ENCODE data around the gene PLAC8. TPM values are rescaled to one million over a fixed set of nuclear protein-coding genes. Genes with fewer than 3 reads are reported as not detected.
"Not testable (repeated sequence)": the region's sequence is repeated elsewhere in the genome, so short reads cannot be mapped to it uniquely, and the experiment has no call there.

PLAC8 gene
- total RNA-seq, 2 experiments from 2014 or later = not detected

DNA sequence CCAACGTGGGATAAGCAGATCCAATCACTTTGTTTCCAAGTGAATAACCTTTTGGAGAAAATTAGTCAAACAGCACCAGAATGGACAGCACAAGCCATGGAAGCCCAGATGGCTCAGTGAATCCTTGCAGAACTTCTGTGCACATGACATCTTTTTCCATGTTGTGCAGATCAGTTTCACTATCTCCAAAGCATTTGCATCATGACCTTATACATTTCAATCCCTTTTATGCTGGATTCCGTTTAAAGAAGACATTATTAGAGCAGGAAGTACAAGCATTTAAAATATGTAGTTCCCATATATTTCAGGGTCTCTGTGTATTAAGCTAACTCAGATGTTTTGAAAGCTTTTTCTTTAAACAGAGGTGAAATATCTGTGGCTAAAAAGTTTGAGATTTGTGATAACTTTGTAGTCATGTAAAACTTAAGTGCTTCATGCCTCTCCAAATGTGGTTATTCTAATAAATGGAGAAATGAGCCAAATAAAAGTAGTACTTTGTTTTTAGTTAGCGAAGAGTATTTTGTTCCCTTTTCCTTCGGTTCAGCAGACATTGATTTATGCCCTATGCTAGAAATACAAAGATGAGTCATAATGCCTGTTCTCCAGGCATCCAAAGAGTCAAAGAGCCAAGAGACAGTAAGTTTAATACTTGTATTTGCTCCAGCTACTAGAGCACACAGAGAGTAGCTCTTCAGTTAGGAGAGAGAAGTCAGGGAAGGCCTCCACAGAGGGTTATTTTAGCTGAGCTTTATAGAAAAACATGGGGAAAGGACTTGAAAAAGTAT lies 39.0 kb downstream of the PLAC8 start:
- POLR2A ChIA-PET = interaction anchor here (0.6 to 1.5 kb wide), 8 partner anchors 11 to 201 kb away, joined by 3 to 6 read pairs (median 4); partner anchors contain the start of gene COPS4
- TSS peak; percentile 64 for BruUV-seq (replicated peaks)
- no peak overlapping the region for H2AFZ ChIP-seq (ENCODE audit: low read length)
- TF ChIP-seq, protein P1, sequence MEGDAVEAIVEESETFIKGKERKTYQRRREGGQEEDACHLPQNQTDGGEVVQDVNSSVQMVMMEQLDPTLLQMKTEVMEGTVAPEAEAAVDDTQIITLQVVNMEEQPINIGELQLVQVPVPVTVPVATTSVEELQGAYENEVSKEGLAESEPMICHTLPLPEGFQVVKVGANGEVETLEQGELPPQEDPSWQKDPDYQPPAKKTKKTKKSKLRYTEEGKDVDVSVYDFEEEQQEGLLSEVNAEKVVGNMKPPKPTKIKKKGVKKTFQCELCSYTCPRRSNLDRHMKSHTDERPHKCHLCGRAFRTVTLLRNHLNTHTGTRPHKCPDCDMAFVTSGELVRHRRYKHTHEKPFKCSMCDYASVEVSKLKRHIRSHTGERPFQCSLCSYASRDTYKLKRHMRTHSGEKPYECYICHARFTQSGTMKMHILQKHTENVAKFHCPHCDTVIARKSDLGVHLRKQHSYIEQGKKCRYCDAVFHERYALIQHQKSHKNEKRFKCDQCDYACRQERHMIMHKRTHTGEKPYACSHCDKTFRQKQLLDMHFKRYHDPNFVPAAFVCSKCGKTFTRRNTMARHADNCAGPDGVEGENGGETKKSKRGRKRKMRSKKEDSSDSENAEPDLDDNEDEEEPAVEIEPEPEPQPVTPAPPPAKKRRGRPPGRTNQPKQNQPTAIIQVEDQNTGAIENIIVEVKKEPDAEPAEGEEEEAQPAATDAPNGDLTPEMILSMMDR (conservative IDR thresholded peaks at IDR 0.05; ENCODE audit: low read length) = no peak
- H3K9me3 ChIP-seq (ENCODE audit: low read length) = no peaks in the 10 kb centered on the region
- CTCF ChIA-PET (ENCODE audit: unreplicated experiment) = interaction anchor here (0.8 to 0.9 kb wide), 2 partner anchors 17 to 185 kb away, joined by 3 to 5 read pairs; no protein-coding TSS in a partner anchor
- no peak for DNase-seq (ENCODE audit: low spot score)
- no peaks in the 10 kb centered on the region for H3K9me2 ChIP-seq (ENCODE audit: insufficient read depth, low read length)
- H3K4me1 ChIP-seq (ENCODE audit: insufficient read depth, low read length, poor library complexity, severe bottlenecking) = no peaks in the 10 kb centered on the region
- H3K79me2 ChIP-seq (ENCODE audit: insufficient read depth, low read depth, low read length) = no peaks in the 10 kb centered on the region
- peaks cover 35% of the 10 kb centered on the region for H3K36me3 ChIP-seq (ENCODE audit: insufficient read depth, low read length)
- H3K27ac ChIP-seq (ENCODE audit: low read depth, low read length, poor library complexity, severe bottlenecking) = no peak overlapping the region
- no peak overlapping the region for H3K4me2 ChIP-seq (ENCODE audit: low read length)
- H4K20me1 ChIP-seq (ENCODE audit: insufficient read depth, low read length) = no peaks in the 10 kb centered on the region
- no peak overlapping the region for H3K4me3 ChIP-seq (ENCODE audit: low read depth, low read length, poor library complexity, severe bottlenecking)
- intact Hi-C loops (cut with micrococcal nuclease; ENCODE audit: unreplicated experiment) = no loop called here

DNA sequence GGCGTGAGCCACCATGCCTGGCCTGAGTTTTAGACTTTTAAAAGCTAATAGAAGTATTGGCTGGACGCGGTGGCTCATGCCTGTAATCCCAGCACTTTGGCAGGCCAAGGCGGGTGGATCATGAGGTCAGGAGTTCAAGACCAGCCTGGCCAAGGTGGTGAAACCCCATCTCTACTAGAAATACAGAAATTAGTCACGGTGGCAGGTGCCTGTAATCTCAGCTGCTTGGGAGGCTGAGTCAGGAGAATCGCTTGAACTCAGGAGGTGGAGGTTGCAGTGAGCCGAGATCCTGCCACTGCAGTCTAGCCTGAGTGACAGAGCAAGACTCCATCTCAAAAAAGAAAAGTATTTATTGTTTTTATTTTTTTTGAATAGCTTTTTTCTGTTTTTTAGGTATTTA lies 39.7 kb downstream of the PLAC8 start:
- H3K4me3 ChIP-seq (ENCODE audit: low read depth, low read length, poor library complexity, severe bottlenecking); H4K20me1 ChIP-seq (ENCODE audit: insufficient read depth, low read length); H3K4me2 ChIP-seq (ENCODE audit: low read length); DNase-seq (ENCODE audit: low spot score); H2AFZ ChIP-seq (ENCODE audit: low read length); H3K79me2 ChIP-seq (ENCODE audit: insufficient read depth, low read depth, low read length); H3K27ac ChIP-seq (ENCODE audit: low read depth, low read length, poor library complexity, severe bottlenecking); H3K9me2 ChIP-seq (ENCODE audit: insufficient read depth, low read length); BruUV-seq (replicated peaks); H3K9me3 ChIP-seq (ENCODE audit: low read length); H3K4me1 ChIP-seq (ENCODE audit: insufficient read depth, low read length, poor library complexity, severe bottlenecking): not testable (repeated sequence)
- POLR2A ChIA-PET = interaction anchor here (0.5 to 1.5 kb wide), 10 partner anchors 12 to 294 kb away, joined by 3 to 6 read pairs (median 3); partner anchors contain the start of gene COPS4
- peaks cover 41% of the 10 kb centered on the region for H3K36me3 ChIP-seq (ENCODE audit: insufficient read depth, low read length)
- CTCF ChIA-PET (ENCODE audit: unreplicated experiment) = interaction anchor here (0.6 kb wide), 1 partner anchor 131 kb away, joined by 3 read pairs; no protein-coding TSS in a partner anchor
- intact Hi-C loops (cut with micrococcal nuclease; ENCODE audit: unreplicated experiment) = loop anchor here (1.0 to 5.0 kb wide), 4 partner anchors 178 to 563 kb away; no protein-coding TSS in a partner anchor

DNA sequence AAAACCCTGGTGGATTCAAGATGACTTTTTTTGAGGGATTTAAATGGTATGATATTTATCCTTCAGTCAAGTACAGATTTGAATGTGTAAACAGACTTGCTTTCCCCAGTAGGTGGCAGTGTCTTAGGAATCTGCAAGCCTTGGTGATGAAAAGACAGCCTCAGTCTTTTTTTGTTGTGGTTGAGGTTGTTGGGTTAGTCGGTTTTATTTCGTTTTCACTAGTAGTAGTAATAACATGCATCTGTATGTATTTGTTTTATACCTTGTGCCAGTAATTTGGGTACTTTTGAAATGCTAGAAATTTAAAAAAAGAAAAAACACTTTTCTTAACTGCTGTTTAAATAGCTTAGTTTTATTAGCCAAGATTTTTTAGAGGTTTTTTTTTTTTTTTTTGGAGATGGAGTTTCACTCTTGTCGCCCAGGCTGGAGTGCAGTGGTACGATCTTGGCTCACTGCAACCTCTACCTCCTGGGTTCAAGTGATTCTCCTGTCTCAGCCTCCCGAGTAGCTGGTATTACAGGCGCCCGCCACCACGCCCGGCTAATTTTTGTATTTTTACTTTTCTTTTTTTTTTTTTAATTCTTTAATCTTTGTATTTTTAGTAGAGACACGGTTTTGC lies 40.3 kb downstream of the PLAC8 start:
- no peaks in the 10 kb centered on the region for H4K20me1 ChIP-seq (ENCODE audit: insufficient read depth, low read length)
- ChIA-PET POLR2A (interaction anchor here (0.5 to 1.5 kb wide), 12 partner anchors 12 to 387 kb away, joined by 3 to 6 read pairs (median 3); no protein-coding TSS in a partner anchor), CTCF (ENCODE audit: unreplicated experiment) (interaction anchor here (0.6 to 0.7 kb wide), 2 partner anchors 132 to 221 kb away, joined by 3 read pairs; no protein-coding TSS in a partner anchor)
- H3K4me2 ChIP-seq (ENCODE audit: low read length) = no peak overlapping the region
- H3K4me3 ChIP-seq (ENCODE audit: low read depth, low read length, poor library complexity, severe bottlenecking) = no peak overlapping the region
- no peak overlapping the region for H2AFZ ChIP-seq (ENCODE audit: low read length)
- no TSS peak for BruUV-seq (replicated peaks)
- no peak overlapping the region for H3K27ac ChIP-seq (ENCODE audit: low read depth, low read length, poor library complexity, severe bottlenecking)
- intact Hi-C loops (cut with micrococcal nuclease; ENCODE audit: unreplicated experiment) = loop anchor here (1.0 to 5.0 kb wide), 4 partner anchors 178 to 563 kb away; no protein-coding TSS in a partner anchor
- H3K4me1 ChIP-seq (ENCODE audit: insufficient read depth, low read length, poor library complexity, severe bottlenecking) = no peaks in the 10 kb centered on the region
- peaks cover 47% of the 10 kb centered on the region for H3K36me3 ChIP-seq (ENCODE audit: insufficient read depth, low read length)
- TF ChIP-seq, protein P1 (conservative IDR thresholded peaks at IDR 0.05; ENCODE audit: low read length) = peak; percentile 94
- TF ChIP-seq EZH2phosphoT487 (IDR thresholded peaks at IDR 0.05; ENCODE audit: borderline replicate concordance, low read depth, low read length) = no peak
- H3K9me3 ChIP-seq (ENCODE audit: low read length) = no peaks in the 10 kb centered on the region
- peak; percentile 86 for DNase-seq (ENCODE audit: low spot score)
- H3K9me2 ChIP-seq (ENCODE audit: insufficient read depth, low read length) = no peaks in the 10 kb centered on the region
- H3K79me2 ChIP-seq (ENCODE audit: insufficient read depth, low read depth, low read length) = no peaks in the 10 kb centered on the region

Data from OCI-LY7 (cell line).